ENCODE data around the gene STOML3. TPM values are rescaled to one million over a fixed set of nuclear protein-coding genes. Genes with fewer than 3 reads are reported as not detected.

Gene STOML3, protein sequence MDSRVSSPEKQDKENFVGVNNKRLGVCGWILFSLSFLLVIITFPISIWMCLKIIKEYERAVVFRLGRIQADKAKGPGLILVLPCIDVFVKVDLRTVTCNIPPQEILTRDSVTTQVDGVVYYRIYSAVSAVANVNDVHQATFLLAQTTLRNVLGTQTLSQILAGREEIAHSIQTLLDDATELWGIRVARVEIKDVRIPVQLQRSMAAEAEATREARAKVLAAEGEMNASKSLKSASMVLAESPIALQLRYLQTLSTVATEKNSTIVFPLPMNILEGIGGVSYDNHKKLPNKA
- polyA plus RNA-seq (2013, experiment 1 of 2): not detected
- polyA plus RNA-seq (2013, experiment 2 of 2): not detected

DNA sequence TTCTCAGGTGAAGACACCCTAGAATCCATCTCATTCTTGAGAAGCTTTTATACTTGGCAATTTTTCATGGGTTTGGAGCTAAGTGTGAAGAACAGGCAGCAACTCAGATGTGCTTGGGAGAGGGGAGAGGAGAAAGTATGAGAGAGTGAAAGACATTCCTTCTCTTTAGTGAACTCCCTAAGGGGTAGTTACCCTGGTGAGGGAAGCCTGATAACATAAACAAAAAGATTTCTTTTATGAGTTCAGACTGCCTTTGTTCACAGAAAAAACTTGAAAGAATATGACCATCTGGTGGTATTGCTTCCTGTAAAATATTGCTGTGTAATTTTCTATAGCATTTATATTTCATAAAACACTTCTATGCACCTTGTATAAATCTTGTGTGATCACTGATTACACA lies at the start of gene STOML3:
Gene STOML3, minus strand, starts transcription at position 139 of the 400 bp plus-strand sequence. Its CDS starts 110 bp downstream, at position 29.
- Histone ChIP-seq H3K4me1 (ENCODE audit: control insufficient read depth, insufficient read depth, low read length, poor library complexity, severe bottlenecking) (peaks cover 4% of the 10 kb centered on the region), H3K4me3 (ENCODE audit: extremely low read depth, insufficient read depth, low read length, poor library complexity, severe bottlenecking) (no peak within 1 kb of the TSS), H3K27ac (ENCODE audit: low read depth, low read length, severe bottlenecking) (no peak within 1 kb of the TSS), H3K36me3 (ENCODE audit: control insufficient read depth, insufficient read depth, low read length) (no peaks in the 10 kb centered on the region), H3K9me3 (ENCODE audit: control insufficient read depth, low read length) (no peaks in the 10 kb centered on the region)

DNA sequence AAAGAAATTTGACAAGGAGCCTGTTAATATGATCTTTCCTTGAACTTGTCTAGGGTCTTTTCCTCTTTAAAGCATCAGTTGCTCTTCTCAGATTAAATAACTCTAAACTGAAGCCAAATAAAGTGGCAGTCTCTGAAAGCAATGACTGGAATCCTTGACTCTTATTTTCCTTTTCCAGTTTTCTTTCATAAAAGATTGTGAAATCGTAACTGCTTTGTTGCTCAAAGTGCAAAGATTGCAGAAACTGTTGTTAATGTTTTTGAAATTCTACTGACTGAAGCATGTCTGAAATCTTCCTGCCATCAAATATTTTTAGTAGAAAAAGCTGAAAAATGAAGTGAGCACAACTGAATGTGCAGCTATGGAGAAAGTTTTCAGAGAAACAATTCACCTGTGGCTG lies 49.6 kb upstream of the STOML3 start:
- no peaks in the 10 kb centered on the region for H3K9me3 ChIP-seq (ENCODE audit: control insufficient read depth, low read length)
- H3K36me3 ChIP-seq (ENCODE audit: control insufficient read depth, insufficient read depth, low read length): no peaks in the 10 kb centered on the region
- H3K4me1 ChIP-seq (ENCODE audit: control insufficient read depth, insufficient read depth, low read length, poor library complexity, severe bottlenecking): peaks cover 4% of the 10 kb centered on the region
- H3K27ac ChIP-seq (ENCODE audit: low read depth, low read length, severe bottlenecking): no peak overlapping the region
- no peak overlapping the region for H3K4me3 ChIP-seq (ENCODE audit: extremely low read depth, insufficient read depth, low read length, poor library complexity, severe bottlenecking)
- WGBS, 2 experiments (ENCODE audit: insufficient coverage in 2 of 2): no CpG with 5 or more reads among the region's 1 CpG

DNA sequence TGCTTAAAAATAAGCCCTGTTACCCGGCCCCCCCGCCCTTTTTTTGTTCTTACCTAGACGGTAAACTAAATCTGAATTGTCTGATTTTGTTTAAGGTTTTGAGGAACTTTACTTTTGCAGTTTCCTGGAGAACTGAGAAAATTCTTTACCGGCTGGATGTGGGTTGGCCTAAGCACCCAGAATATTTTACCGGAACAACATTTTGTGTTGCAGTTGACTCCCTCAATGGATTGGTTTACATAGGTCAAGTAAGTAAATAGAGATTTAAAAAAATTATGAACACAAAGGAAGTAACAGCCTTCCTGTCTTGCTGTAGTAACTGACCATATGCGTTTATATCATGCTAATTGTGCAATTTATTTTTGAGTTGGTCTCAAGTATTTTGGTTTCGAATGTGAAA lies 48.4 kb upstream of the STOML3 start:
- 75 to 83% methylated on average over 2 of the region's 7 CpGs for WGBS, 2 experiments (ENCODE audit: insufficient coverage in 2 of 2)
- Histone ChIP-seq H3K27ac (ENCODE audit: low read depth, low read length, severe bottlenecking) (no peak overlapping the region), H3K9me3 (ENCODE audit: control insufficient read depth, low read length) (no peaks in the 10 kb centered on the region), H3K36me3 (ENCODE audit: control insufficient read depth, insufficient read depth, low read length) (peaks cover 1% of the 10 kb centered on the region), H3K4me1 (ENCODE audit: control insufficient read depth, insufficient read depth, low read length, poor library complexity, severe bottlenecking) (peaks cover 12% of the 10 kb centered on the region), H3K4me3 (ENCODE audit: extremely low read depth, insufficient read depth, low read length, poor library complexity, severe bottlenecking) (peak overlapping the region; percentile 83)

DNA sequence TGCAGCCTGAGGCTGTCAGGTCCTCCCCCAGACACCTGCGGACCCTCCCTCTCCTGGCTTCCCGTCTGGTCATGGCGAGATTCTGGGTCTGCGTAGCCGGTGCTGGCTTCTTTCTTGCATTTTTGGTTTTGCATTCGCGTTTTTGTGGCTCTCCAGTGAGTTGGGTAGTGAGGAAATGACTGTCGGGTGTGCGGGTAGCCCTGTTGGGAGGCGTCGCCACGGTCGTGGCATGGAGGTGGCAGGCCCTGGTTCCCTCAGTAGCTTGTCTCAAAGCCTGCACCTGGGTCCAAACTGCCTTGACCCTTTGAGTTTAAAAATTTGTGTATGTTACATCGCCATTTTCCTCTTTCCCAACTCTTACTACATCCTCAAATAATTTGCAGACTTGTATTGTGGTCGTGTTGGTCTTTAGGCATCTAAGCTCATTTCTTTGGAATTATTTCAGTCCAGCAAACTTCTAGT lies 48.0 kb upstream of the STOML3 start:
- Histone ChIP-seq H3K4me1 (ENCODE audit: control insufficient read depth, insufficient read depth, low read length, poor library complexity, severe bottlenecking) (peaks cover 12% of the 10 kb centered on the region), H3K4me3 (ENCODE audit: extremely low read depth, insufficient read depth, low read length, poor library complexity, severe bottlenecking) (peak overlapping the region; percentile 83), H3K9me3 (ENCODE audit: control insufficient read depth, low read length) (no peaks in the 10 kb centered on the region), H3K36me3 (ENCODE audit: control insufficient read depth, insufficient read depth, low read length) (peaks cover 5% of the 10 kb centered on the region), H3K27ac (ENCODE audit: low read depth, low read length, severe bottlenecking) (no peak overlapping the region)
- 6 to 8% methylated on average over 3 to 10 of the region's 15 CpGs for WGBS, 2 experiments (ENCODE audit: insufficient coverage in 2 of 2)

DNA sequence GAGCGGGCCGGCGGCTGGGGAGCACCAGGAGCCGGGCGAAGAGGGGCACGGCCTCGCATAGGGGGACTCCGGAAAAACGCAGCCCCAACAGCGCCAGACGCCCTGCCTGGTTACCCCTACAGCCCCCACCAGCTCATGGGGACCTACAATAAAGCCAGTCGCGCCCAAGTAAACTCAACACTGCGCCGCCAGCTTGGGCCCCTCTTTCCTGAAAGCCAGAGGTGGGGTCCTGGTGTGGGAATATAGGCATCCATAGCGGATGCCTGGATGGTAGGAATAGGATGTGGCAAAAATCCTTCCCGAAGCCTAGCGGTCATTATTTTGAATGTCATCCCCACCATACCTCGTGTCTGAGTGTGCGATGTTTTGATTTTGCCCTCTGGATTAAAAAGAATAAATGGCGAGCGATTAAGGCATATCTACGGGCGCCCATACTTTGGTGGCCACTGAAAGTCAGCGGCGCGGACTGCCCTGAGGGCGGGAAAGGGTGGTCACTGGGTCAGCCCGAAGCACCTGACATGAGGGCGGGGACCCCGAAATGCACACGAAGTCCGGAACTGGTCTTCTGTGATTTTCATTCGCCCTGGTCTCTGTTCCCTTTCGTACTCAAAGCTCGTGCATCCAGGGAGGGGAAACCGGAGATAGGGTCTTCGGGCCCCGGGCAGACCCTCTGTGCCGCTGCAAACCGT lies 47.4 kb upstream of the STOML3 start, which contains the start of the genes NHLRC3 and PROSER1:
Gene NHLRC3, plus strand, starts transcription at position 577 of the 689 bp plus-strand sequence. CDS start 184 bp downstream, outside the sequence.
Gene PROSER1, minus strand, starts transcription at position 210 of the 689 bp plus-strand sequence. CDS start 847 bp downstream, outside the sequence.
- Histone ChIP-seq H3K9me3 (ENCODE audit: control insufficient read depth, low read length) (no peaks in the 10 kb centered on the region), H3K4me1 (ENCODE audit: control insufficient read depth, insufficient read depth, low read length, poor library complexity, severe bottlenecking) (peaks cover 12% of the 10 kb centered on the region), H3K4me3 (ENCODE audit: extremely low read depth, insufficient read depth, low read length, poor library complexity, severe bottlenecking) (peak within 1 kb of the TSS; percentile 83), H3K36me3 (ENCODE audit: control insufficient read depth, insufficient read depth, low read length) (peaks cover 5% of the 10 kb centered on the region), H3K27ac (ENCODE audit: low read depth, low read length, severe bottlenecking) (peak within 1 kb of the TSS; percentile 68)
- WGBS, 2 experiments (ENCODE audit: insufficient coverage in 2 of 2): 0% methylated on average over 29 to 40 of the region's 41 CpGs

DNA sequence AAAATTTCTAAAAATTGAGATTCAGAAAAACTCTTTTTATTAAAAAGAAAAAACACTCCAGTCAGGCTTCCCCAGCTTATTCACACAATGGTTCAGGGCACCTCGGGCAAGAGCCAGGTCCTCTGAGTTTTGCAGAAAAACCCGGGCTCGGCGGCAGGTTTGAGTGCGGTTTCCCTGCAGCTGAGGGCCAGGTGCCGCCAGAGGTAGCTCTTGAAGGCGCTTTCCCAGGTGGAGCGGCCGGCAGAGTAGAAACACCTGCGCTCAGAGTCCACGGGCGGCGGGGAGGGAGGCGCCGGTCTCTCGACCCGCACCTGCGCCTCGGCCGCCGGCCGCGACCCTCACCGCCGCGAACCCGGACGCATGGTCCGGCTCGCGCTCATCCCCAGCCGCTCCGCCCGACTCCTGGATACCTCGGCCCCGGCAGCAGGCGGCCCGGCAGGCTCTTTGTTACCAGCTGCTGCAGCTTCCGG lies 46.8 kb upstream of the STOML3 start:
- no peaks in the 10 kb centered on the region for H3K9me3 ChIP-seq (ENCODE audit: control insufficient read depth, low read length)
- WGBS, 2 experiments (ENCODE audit: insufficient coverage in 2 of 2): 0% methylated on average over 37 to 39 of the region's 39 CpGs
- peak overlapping the region; percentile 83 for H3K4me3 ChIP-seq (ENCODE audit: extremely low read depth, insufficient read depth, low read length, poor library complexity, severe bottlenecking)
- peaks cover 12% of the 10 kb centered on the region for H3K4me1 ChIP-seq (ENCODE audit: control insufficient read depth, insufficient read depth, low read length, poor library complexity, severe bottlenecking)
- H3K27ac ChIP-seq (ENCODE audit: low read depth, low read length, severe bottlenecking): peak overlapping the region; percentile 68
- peaks cover 5% of the 10 kb centered on the region for H3K36me3 ChIP-seq (ENCODE audit: control insufficient read depth, insufficient read depth, low read length)

DNA sequence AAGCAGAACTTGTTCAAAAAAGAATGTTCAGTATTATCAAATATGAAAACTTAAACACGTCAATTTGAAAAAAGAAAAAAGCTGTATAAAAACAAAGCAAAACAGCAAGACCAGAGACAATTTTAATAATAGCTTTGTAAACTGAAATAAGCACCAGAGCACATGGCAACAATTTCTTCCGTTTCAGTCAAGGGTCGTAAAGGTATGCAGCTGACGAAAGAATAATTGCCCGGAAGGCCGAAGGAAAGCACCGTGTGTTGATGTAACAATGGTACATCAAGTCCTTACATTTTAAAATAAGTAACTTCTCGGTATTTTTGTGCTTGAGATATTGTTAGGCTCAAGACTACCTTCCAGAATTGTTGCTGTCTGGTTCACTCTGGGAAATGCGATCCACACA lies 45.6 kb upstream of the STOML3 start:
- peak overlapping the region; percentile 83 for H3K4me3 ChIP-seq (ENCODE audit: extremely low read depth, insufficient read depth, low read length, poor library complexity, severe bottlenecking)
- no peak overlapping the region for H3K27ac ChIP-seq (ENCODE audit: low read depth, low read length, severe bottlenecking)
- H3K36me3 ChIP-seq (ENCODE audit: control insufficient read depth, insufficient read depth, low read length): peaks cover 16% of the 10 kb centered on the region
- H3K9me3 ChIP-seq (ENCODE audit: control insufficient read depth, low read length): no peaks in the 10 kb centered on the region
- 0% methylated on average over 1 to 3 of the region's 9 CpGs for WGBS, 2 experiments (ENCODE audit: insufficient coverage in 2 of 2)
- H3K4me1 ChIP-seq (ENCODE audit: control insufficient read depth, insufficient read depth, low read length, poor library complexity, severe bottlenecking): peaks cover 12% of the 10 kb centered on the region

DNA sequence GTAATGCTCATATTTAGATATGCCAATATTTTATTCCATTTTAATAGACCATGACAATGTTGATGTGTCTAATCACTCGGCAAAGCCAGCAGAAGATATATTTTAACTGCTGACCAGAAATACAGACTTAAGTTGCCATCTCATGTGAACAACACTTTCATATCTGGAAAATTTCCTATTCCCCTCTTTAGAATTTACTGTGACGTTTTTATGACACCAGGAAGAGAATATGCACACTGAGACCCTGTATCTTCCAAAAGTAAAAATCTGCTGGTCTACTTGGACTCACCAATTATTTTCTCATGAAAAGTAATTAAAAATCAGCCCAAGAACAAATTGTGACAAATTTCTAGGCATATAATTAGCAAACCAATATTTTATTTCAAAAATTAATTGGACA lies 45.2 kb upstream of the STOML3 start:
- peak overlapping the region; percentile 83 for H3K4me3 ChIP-seq (ENCODE audit: extremely low read depth, insufficient read depth, low read length, poor library complexity, severe bottlenecking)
- WGBS, 2 experiments (ENCODE audit: insufficient coverage in 2 of 2): 20 to 36% methylated on average over 1 to 2 of the region's 2 CpGs
- H3K27ac ChIP-seq (ENCODE audit: low read depth, low read length, severe bottlenecking): no peak overlapping the region
- peaks cover 19% of the 10 kb centered on the region for H3K36me3 ChIP-seq (ENCODE audit: control insufficient read depth, insufficient read depth, low read length)
- peaks cover 12% of the 10 kb centered on the region for H3K4me1 ChIP-seq (ENCODE audit: control insufficient read depth, insufficient read depth, low read length, poor library complexity, severe bottlenecking)
- no peaks in the 10 kb centered on the region for H3K9me3 ChIP-seq (ENCODE audit: control insufficient read depth, low read length)

DNA sequence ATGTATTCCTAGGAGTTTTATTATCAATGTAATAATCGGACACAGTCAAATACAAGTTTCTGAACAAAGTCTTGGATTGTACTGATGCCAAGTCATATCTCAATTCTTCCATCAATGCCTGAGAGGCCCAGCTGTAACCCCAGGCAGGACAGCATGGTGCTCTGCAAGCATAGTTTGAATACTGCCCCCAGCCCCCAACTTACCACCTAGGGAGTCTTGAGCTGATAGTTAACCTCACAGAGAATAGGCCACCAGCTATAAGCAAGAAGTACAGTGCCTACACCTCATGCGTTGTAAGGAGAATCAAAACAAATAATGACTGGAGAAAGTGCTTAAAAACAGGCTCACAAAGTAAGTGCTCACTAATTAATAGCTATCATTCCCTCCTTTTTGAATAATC lies 44.6 kb upstream of the STOML3 start:
- Histone ChIP-seq H3K36me3 (ENCODE audit: control insufficient read depth, insufficient read depth, low read length) (peaks cover 25% of the 10 kb centered on the region), H3K4me3 (ENCODE audit: extremely low read depth, insufficient read depth, low read length, poor library complexity, severe bottlenecking) (peak overlapping the region; percentile 83)
- WGBS, 2 experiments (ENCODE audit: insufficient coverage in 2 of 2): no CpG with 5 or more reads among the region's 2 CpGs

DNA sequence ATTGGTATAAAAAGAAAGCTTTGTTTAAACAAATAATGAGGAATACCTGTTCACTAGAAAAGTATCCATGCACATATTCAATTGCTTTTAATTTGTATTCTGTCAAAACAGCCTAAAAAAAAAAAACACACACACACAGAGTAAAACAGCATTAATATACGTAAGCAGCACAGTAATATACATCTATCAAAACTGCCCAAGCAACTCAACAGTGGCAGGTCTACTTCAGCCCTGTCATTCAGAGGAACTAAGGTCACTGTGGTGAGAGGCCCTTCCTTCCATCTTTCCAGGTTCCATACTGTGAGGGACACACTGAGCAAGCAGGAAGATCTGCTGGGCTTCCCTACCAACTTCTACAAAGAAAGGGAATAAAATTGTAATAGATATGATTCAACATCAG lies 43.5 kb upstream of the STOML3 start:
- Histone ChIP-seq H3K4me1 (ENCODE audit: control insufficient read depth, insufficient read depth, low read length, poor library complexity, severe bottlenecking) (peaks cover 12% of the 10 kb centered on the region), H3K9me3 (ENCODE audit: control insufficient read depth, low read length) (no peaks in the 10 kb centered on the region), H3K27ac (ENCODE audit: low read depth, low read length, severe bottlenecking) (no peak overlapping the region), H3K36me3 (ENCODE audit: control insufficient read depth, insufficient read depth, low read length) (peaks cover 26% of the 10 kb centered on the region), H3K4me3 (ENCODE audit: extremely low read depth, insufficient read depth, low read length, poor library complexity, severe bottlenecking) (no peak overlapping the region)
- 100% methylated on average over 1 of the region's 1 CpG; no CpG with 5 or more reads in 1 of the 2 experiments for WGBS, 2 experiments (ENCODE audit: insufficient coverage in 2 of 2)

More for the DNA sequence above, 44.6 kb upstream of the STOML3 start:
- Histone ChIP-seq H3K27ac (ENCODE audit: low read depth, low read length, severe bottlenecking) (no peak overlapping the region), H3K4me1 (ENCODE audit: control insufficient read depth, insufficient read depth, low read length, poor library complexity, severe bottlenecking) (peaks cover 12% of the 10 kb centered on the region), H3K9me3 (ENCODE audit: control insufficient read depth, low read length) (no peaks in the 10 kb centered on the region)

All from mesodermal cell (in vitro differentiated cells).